H1 (cell line): Measurements from ENCODE around the gene TNS1. TPM values are rescaled to one million over a fixed set of nuclear protein-coding genes. Genes with fewer than 3 reads are reported as not detected.
A peak's percentile ranks its signal among the peaks of the same experiment; 100 is the strongest.

Source experiments
- CTCF ChIA-PET: fragments of 300-600 bp; sonication (Branson Sonifier 250); formaldehyde crosslinking; loops from one replicate; lab custom pipeline; 2021; ENCODE audit not compliant: partially characterized antibody; lab: Charles Lee
- POLR2A ChIA-PET: fragments of 300-600 bp; sonication (Branson Sonifier 250); formaldehyde crosslinking; loops from one replicate; lab custom pipeline; 2021; ENCODE audit warnings: inconsistent platforms; ENCODE audit not compliant: partially characterized antibody; lab: Charles Lee
- DNase-seq, 2 experiments: peaks; one replicate each; pipeline versions ENCODE4 v3.0.0 to v3.0.0-alpha.2; 2010 to 2022; ENCODE audit warnings: low spot score in 2 of 2, low read depth in 1 of 2, mixed read lengths in 1 of 2
- FAIRE-seq: peaks from 2 replicates; lab custom pipeline; 2011; peaks lifted over from hg19 to GRCh38; lab: Jason Lieb, UNC
- H2AFZ ChIP-seq: 2 replicates; pipeline ENCODE4 v1.8.1; 2012; ENCODE audit warnings: low read length, inconsistent platforms
- H2AK5ac ChIP-seq: 2 replicates; pipeline ENCODE4 v1.6.1; 2013; ENCODE audit warnings: low read depth, low read length
- H2BK120ac ChIP-seq: replicated peaks from 2 replicates; pipeline ENCODE3; 2013; ENCODE audit warnings: low read depth, low read length, inconsistent platforms
- H2BK12ac ChIP-seq: 2 replicates; pipeline ENCODE4 v1.6.1; 2013; ENCODE audit warnings: low read depth, low read length
- H2BK15ac ChIP-seq: 2 replicates; pipeline ENCODE4 v1.6.1; 2013; ENCODE audit warnings: low read length
- H2BK20ac ChIP-seq: 2 replicates; pipeline ENCODE4 v1.6.1; 2013; ENCODE audit warnings: low read length
- H2BK5ac ChIP-seq: 2 replicates; pipeline ENCODE4 v1.6.1; 2013; ENCODE audit warnings: low read depth, low read length
- H3K14ac ChIP-seq: 2 replicates; pipeline ENCODE4 v1.6.1; 2013; ENCODE audit warnings: inconsistent platforms; ENCODE audit not compliant: insufficient read length
- H3K18ac ChIP-seq: 2 replicates; pipeline ENCODE4 v1.6.1; 2013; ENCODE audit warnings: low read length; ENCODE audit errors: extremely low read depth
- H3K23ac ChIP-seq: 2 replicates; pipeline ENCODE4 v1.6.1; 2013; ENCODE audit warnings: inconsistent platforms; ENCODE audit not compliant: insufficient read length
- H3K23me2 ChIP-seq: 2 replicates; pipeline ENCODE4 v1.6.1; 2013; ENCODE audit warnings: low read depth, low read length
- H3K27ac ChIP-seq: 2 replicates; pipeline ENCODE4 v1.6.1; 2011; ENCODE audit warnings: low read depth, low read length, inconsistent platforms
- H3K27me3 ChIP-seq, 4 experiments: replicated peaks in 1 of 4; 1 replicate in 1 of 4; 2 replicates in 3 of 4; pipeline versions ENCODE4 v1.6.1 to v1.8.1; 2011 to 2013; ENCODE audit warnings: low read length in 3 of 4, mild to moderate bottlenecking in 3 of 4, inconsistent platforms in 2 of 4, mixed read lengths in 2 of 4, moderate library complexity in 1 of 4; ENCODE audit not compliant: control insufficient read depth in 3 of 4, insufficient read depth in 3 of 4; ENCODE audit errors: extremely low read depth in 1 of 4
- H3K36me3 ChIP-seq, 4 experiments: 2 replicates each; pipeline versions ENCODE4 v1.6.1 to v1.8.1; 2011 to 2013; ENCODE audit warnings: mild to moderate bottlenecking in 4 of 4, low read length in 3 of 4, moderate library complexity in 2 of 4, control low read depth in 1 of 4, inconsistent platforms in 1 of 4; ENCODE audit not compliant: insufficient read depth in 4 of 4, control insufficient read depth in 2 of 4
- H3K4ac ChIP-seq: replicated peaks from 2 replicates; pipeline ENCODE3; 2013; ENCODE audit warnings: low read length, low read depth, mixed read lengths, inconsistent platforms; ENCODE audit not compliant: insufficient read length
- H3K4me1 ChIP-seq, 4 experiments: replicated peaks in 1 of 4; 1 replicate in 1 of 4; 2 replicates in 3 of 4; pipeline versions ENCODE4 v1.6.1 to v1.8.1; 2011 to 2013; ENCODE audit warnings: low read length in 3 of 4, inconsistent platforms in 2 of 4, mixed read lengths in 1 of 4; ENCODE audit not compliant: insufficient read depth in 4 of 4, control insufficient read depth in 3 of 4
- H3K4me2 ChIP-seq, 2 experiments: 2 replicates each; pipeline versions ENCODE4 v1.6.1 to v1.8.1; 2011 to 2013; ENCODE audit warnings: low read depth in 2 of 2, low read length in 2 of 2, control low read depth in 1 of 2, inconsistent platforms in 1 of 2, mild to moderate bottlenecking in 1 of 2; ENCODE audit not compliant: insufficient read depth in 1 of 2
- H3K4me3 ChIP-seq, 4 experiments: fragments of 200-600, 300-600 bp in 1 of 4; sonication (generic), shearing (Covaris generic), sonication (Bioruptor Twin) in 1 of 4; 2 replicates each; pipeline versions ENCODE4 v1.5.1 to v1.8.1; 2011 to 2016; ENCODE audit warnings: low read length in 4 of 4, low read depth in 3 of 4, control low read depth in 2 of 4, inconsistent platforms in 2 of 4, mild to moderate bottlenecking in 2 of 4, mixed read lengths in 1 of 4, moderate library complexity in 1 of 4; ENCODE audit not compliant: insufficient read depth in 2 of 4; ENCODE audit errors: extremely low read depth in 1 of 4
- H3K56ac ChIP-seq: replicated peaks from 2 replicates; pipeline ENCODE3; 2013; ENCODE audit warnings: low read depth, mild to moderate bottlenecking, mixed read lengths, low read length, inconsistent platforms; ENCODE audit not compliant: insufficient read length
- H3K79me1 ChIP-seq: 2 replicates; pipeline ENCODE4 v1.6.1; 2013; ENCODE audit warnings: low read depth, low read length, control low read depth
- H3K79me2 ChIP-seq, 2 experiments: 2 replicates each; pipeline versions ENCODE4 v1.6.1 to v1.8.1; 2012 to 2013; ENCODE audit warnings: low read length in 2 of 2, mild to moderate bottlenecking in 2 of 2, inconsistent platforms in 1 of 2; ENCODE audit not compliant: insufficient read depth in 2 of 2, control insufficient read depth in 1 of 2
- H3K9ac ChIP-seq, 4 experiments: replicated peaks in 1 of 4; 1 replicate in 1 of 4; 2 replicates in 3 of 4; pipeline versions ENCODE4 v1.6.1 to v1.8.1; 2011 to 2013; ENCODE audit warnings: low read depth in 3 of 4, low read length in 3 of 4, control low read depth in 2 of 4, mild to moderate bottlenecking in 2 of 4, moderate library complexity in 2 of 4, inconsistent platforms in 1 of 4; ENCODE audit errors: extremely low read depth in 1 of 4
- H3K9me3 ChIP-seq, 2 experiments: 2 replicates each; pipeline versions ENCODE4 v1.6.1 to v1.8.1; 2012 to 2013; ENCODE audit warnings: mild to moderate bottlenecking in 2 of 2, moderate library complexity in 2 of 2, control low read depth in 1 of 2, inconsistent platforms in 1 of 2, low read depth in 1 of 2, low read length in 1 of 2, mixed read lengths in 1 of 2; ENCODE audit not compliant: insufficient read depth in 2 of 2
- H4K20me1 ChIP-seq, 2 experiments: replicated peaks in 1 of 2; 2 replicates each; pipeline versions ENCODE3 to v1.8.1; 2011 to 2013; ENCODE audit warnings: inconsistent platforms in 2 of 2, low read length in 2 of 2, mild to moderate bottlenecking in 1 of 2; ENCODE audit not compliant: insufficient read depth in 2 of 2, control insufficient read depth in 1 of 2
- H4K5ac ChIP-seq: 2 replicates; pipeline ENCODE4 v1.6.1; 2013; ENCODE audit warnings: low read length, low read depth, mixed read lengths, inconsistent platforms; ENCODE audit not compliant: insufficient read length
- H4K8ac ChIP-seq: 2 replicates; pipeline ENCODE4 v1.8.0; 2013; ENCODE audit warnings: mild to moderate bottlenecking, moderate library complexity, low read length, inconsistent platforms; ENCODE audit not compliant: insufficient read depth; ENCODE audit errors: extremely low read depth
- H4K91ac ChIP-seq: replicated peaks from 2 replicates; pipeline ENCODE3; 2013; ENCODE audit warnings: low read length, mixed read lengths, inconsistent platforms; ENCODE audit not compliant: insufficient read length
- CBX8 ChIP-seq: fragments of 300-800, 300-1000 bp; sonication (generic); IDR thresholded peaks from 2 replicates; pipeline ENCODE4 v1.7.1; 2016; ENCODE audit warnings: low read depth, low read length, borderline replicate concordance
- CTBP2 ChIP-seq: IDR thresholded peaks from 2 replicates; pipeline ENCODE4 v1.7.0; 2011; ENCODE audit warnings: borderline replicate concordance, mild to moderate bottlenecking, moderate library complexity, mixed read lengths, low read length; ENCODE audit not compliant: insufficient read depth, insufficient read length
- EGR1 ChIP-seq: IDR thresholded peaks from 2 replicates; pipeline ENCODE4 v1.6.1; 2011; ENCODE audit warnings: low read depth, low read length, borderline replicate concordance
- KDM1A ChIP-seq: fragments of 200-600, 300-600 bp; sonication (generic); IDR thresholded peaks from 2 replicates; pipeline ENCODE4 v1.7.1; 2016; ENCODE audit warnings: mild to moderate bottlenecking, low read length, borderline replicate concordance
- KDM4A ChIP-seq: IDR thresholded peaks from one replicate; pipeline ENCODE4 v1.7.1; 2012; ENCODE audit warnings: low read depth, mild to moderate bottlenecking, moderate library complexity, low read length, inconsistent platforms; ENCODE audit not compliant: severe bottlenecking
- POLR2A ChIP-seq, 2 experiments: IDR thresholded peaks; 1 replicate in 1 of 2; 2 replicates in 1 of 2; pipeline ENCODE4 v1.6.1; 2011; ENCODE audit warnings: low read depth in 2 of 2, low read length in 2 of 2, mild to moderate bottlenecking in 2 of 2; ENCODE audit errors: control extremely low read depth in 1 of 2
- SP1 ChIP-seq: IDR thresholded peaks from 2 replicates; pipeline ENCODE4 v1.6.1; 2011; ENCODE audit warnings: low read depth, low read length
- SUZ12 ChIP-seq: fragments of 200-600 bp; sonication (generic); IDR thresholded peaks from 2 replicates; pipeline ENCODE4 v1.6.1; 2012; ENCODE audit warnings: mild to moderate bottlenecking, inconsistent platforms, low read length, moderate library complexity, mixed read lengths
- TEAD4 ChIP-seq: IDR thresholded peaks from 2 replicates; pipeline ENCODE4 v1.6.1; 2012; ENCODE audit warnings: low read depth, low read length, inconsistent platforms, mixed read lengths
- YY1 ChIP-seq: IDR thresholded peaks from 2 replicates; pipeline ENCODE4 v1.6.1; 2011; ENCODE audit warnings: low read depth, mild to moderate bottlenecking, low read length
- WGBS, 2 experiments: shearing (Covaris generic) in 1 of 2; methylation state at CpG; one replicate each; pipeline versions ENCODE4 v1.1.6 to v1.1.7; 2013 to 2015; ENCODE audit warnings: low lambda C conversion rate in 2 of 2, mixed read lengths in 2 of 2, inconsistent platforms in 1 of 2, low coverage in 1 of 2, missing lambda C conversion rate in 1 of 2; ENCODE audit not compliant: insufficient replicate concordance in 2 of 2, insufficient coverage in 1 of 2, insufficient read length in 1 of 2; ENCODE audit errors: extremely low coverage in 1 of 2, missing lambda C conversion rate in 1 of 2; 5-methylcytosine and 5-hydroxymethylcytosine counted together
- polyA plus RNA-seq, 7 experiments: library from polyadenylated mRNA; depleted of rRNA in 3 of 7; stranded (reverse) in 5 of 7; unstranded in 2 of 7; fragments of >200 nt in 5 of 7; fragments of 200-250 nt in 2 of 7; gene quantifications; 1 replicate in 5 of 7; 2 replicates in 1 of 7; 4 replicates in 1 of 7; pipeline versions ENCODE4 v1.2.1 to v1.2.3, GENCODE V29; 2011 to 2013; ENCODE audit warnings: missing spikeins in 2 of 7, mixed read lengths in 2 of 7
- total RNA-seq: library from RNA; stranded (reverse); fragmentation: NEBNext Ultra II Directional; extraction: Animal tissue kit (Norgen Biotek cat#: 25700); gene quantifications from 2 replicates; pipeline ENCODE4 v1.2.1, GENCODE V29; 2021
- TF ChIP-seq, protein P1 (sequence below): IDR thresholded peaks from 2 replicates; pipeline ENCODE4 v1.6.1; 2012; ENCODE audit warnings: inconsistent platforms

TNS1 gene
- total and polyA plus RNA-seq, 2 of the 8 experiments (the other 6 are each of a cell fraction or from before 2014, with no cell fraction given), result 1.5 to 5.1 TPM

DNA sequence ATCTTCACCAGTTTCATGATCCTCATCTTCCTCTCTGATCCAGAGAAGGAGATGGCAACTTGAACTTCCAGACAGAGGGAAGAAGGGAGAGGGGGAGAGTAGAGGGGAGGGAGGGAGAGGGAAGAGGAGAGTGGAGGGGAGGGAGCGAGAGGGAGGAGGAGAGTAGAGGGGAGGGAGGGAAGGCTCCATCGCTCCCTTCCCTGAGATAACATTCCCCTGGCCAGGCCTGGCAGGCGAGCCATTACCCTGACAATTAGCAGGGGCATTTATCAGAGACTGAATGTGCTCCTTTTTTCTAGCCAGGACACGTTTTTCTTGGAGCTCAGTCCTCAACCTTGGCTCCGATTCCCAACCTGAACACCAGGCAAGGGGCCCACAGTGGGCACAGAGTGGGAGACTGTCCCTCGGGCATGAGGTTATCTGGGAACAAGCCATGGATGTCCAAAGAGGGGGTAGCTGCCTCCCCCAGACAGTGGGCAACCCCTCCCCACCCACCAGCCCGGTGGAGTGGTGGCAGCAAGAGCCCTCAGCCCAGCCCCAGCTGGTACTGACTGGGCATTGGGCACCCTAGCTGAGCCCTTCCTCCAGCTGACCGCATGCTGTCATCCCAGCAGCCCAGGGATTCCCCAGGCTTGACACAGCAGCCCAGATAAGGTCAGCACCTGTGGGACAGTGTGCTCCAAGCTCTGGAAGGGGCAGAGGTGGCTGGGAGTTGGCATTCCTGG lies 81.8 kb downstream of the TNS1 start:
- no peak overlapping the region for H3K56ac ChIP-seq
- H3K23me2 ChIP-seq, result no peaks in the 10 kb centered on the region; the same call in 1 of the 2 replicates
- no peak overlapping the region for H3K23ac ChIP-seq
- H4K8ac ChIP-seq, result no peak overlapping the region
- H3K4me3 ChIP-seq, result 0 out of 8 replicates have a peak overlapping the region, but pooled peaks of 1 of the 4 experiments have one; percentile 15
- H3K27ac ChIP-seq, result no peak overlapping the region; the same call in 1 of the 2 replicates
- H3K9me3 ChIP-seq, result no peaks in the 10 kb centered on the region
- no peaks in the 10 kb centered on the region for H3K79me2 ChIP-seq
- peaks cover 9 to 48% (median 33%) of the 10 kb centered on the region in 4 experiments for H3K4me1 ChIP-seq
- H3K4ac ChIP-seq, result peak overlapping the region; percentile 10
- H2AFZ ChIP-seq, result no peak overlapping the region
- H3K18ac ChIP-seq, result peak overlapping the region; percentile 44; the same call in 1 of the 2 replicates
- DNase-seq (no peak), FAIRE-seq (peak; percentile 65)
- H3K36me3 ChIP-seq, result no peaks in the 10 kb centered on the region
- no peaks in the 10 kb centered on the region for H4K20me1 ChIP-seq
- POLR2A ChIA-PET, result interaction anchor here (0.7 to 1.9 kb wide), 6 partner anchors 8 to 59 kb away, joined by 3 to 8 read pairs (median 4); no protein-coding TSS in a partner anchor
- H4K5ac ChIP-seq, result no peak overlapping the region
- no peaks in the 10 kb centered on the region for H3K79me1 ChIP-seq
- peak overlapping the region; percentile 82; the same call in 1 of the 2 replicates for H2BK12ac ChIP-seq
- peak overlapping the region; percentile 15 to 51 for H3K4me2 ChIP-seq
- peak overlapping the region; percentile 53; the same call in 1 of the 2 replicates for H2BK15ac ChIP-seq
- H3K9ac ChIP-seq, result no peak overlapping the region
- H3K27me3 ChIP-seq, result no peaks in the 10 kb centered on the region; a peak in 2 of 7 replicates
- H3K14ac ChIP-seq, result no peak overlapping the region
- 64% methylated on average over 5 of the region's 8 CpGs; no CpG with 5 or more reads in 1 of the 2 experiments for WGBS, 2 experiments
- peak overlapping the region; percentile 61; the same call in 1 of the 2 replicates for H2BK5ac ChIP-seq
- no peak overlapping the region; the same call in 1 of the 2 replicates for H2AK5ac ChIP-seq
- CTCF ChIA-PET, result interaction anchor here (0.6 to 12.9 kb wide), 20 partner anchors 11 to 134 kb away, joined by 3 to 121 read pairs (median 7); no protein-coding TSS in a partner anchor
- H2BK120ac ChIP-seq, result no peak overlapping the region
- peak overlapping the region; percentile 82; the same call in 1 of the 2 replicates for H2BK20ac ChIP-seq
- H4K91ac ChIP-seq, result peak overlapping the region; percentile 64
- peak; percentile 43; the same call in 1 of the 2 replicates for TF ChIP-seq SUZ12
- no peak for TF ChIP-seq KDM4A
- peak; percentile 89 for TF ChIP-seq CTBP2
- peak; percentile 90; the same call in 1 of the 2 replicates for TF ChIP-seq EGR1
- TF ChIP-seq CBX8, result no peak
- 0 out of 2 replicates have a peak, but pooled peaks have one; percentile 13 for TF ChIP-seq KDM1A
- TF ChIP-seq SP1, result peak; percentile 68
- peak; percentile 56; the same call in 1 of the 2 replicates for TF ChIP-seq TEAD4
- TF ChIP-seq YY1, result peak; percentile 37; the same call in 1 of the 2 replicates
- TF ChIP-seq, protein P1, sequence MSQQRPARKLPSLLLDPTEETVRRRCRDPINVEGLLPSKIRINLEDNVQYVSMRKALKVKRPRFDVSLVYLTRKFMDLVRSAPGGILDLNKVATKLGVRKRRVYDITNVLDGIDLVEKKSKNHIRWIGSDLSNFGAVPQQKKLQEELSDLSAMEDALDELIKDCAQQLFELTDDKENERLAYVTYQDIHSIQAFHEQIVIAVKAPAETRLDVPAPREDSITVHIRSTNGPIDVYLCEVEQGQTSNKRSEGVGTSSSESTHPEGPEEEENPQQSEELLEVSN, result no peak
- TF ChIP-seq POLR2A (IDR thresholded peaks at IDR 0.05; ENCODE audit: control extremely low read depth in 1 of 2, low read depth in 2 of 2, low read length in 2 of 2), result no peak
